Activated naive CD4-positive, alpha-beta T cell treated with anti-CD3 and anti-CD28 coated beads for 36 hours (primary cell): Measurements from ENCODE around the gene TBC1D25. TPM values are rescaled to one million over a fixed set of nuclear protein-coding genes. Genes with fewer than 3 reads are reported as not detected.
"Not testable (repeated sequence)": the region's sequence is repeated elsewhere in the genome, so short reads cannot be mapped to it uniquely, and the experiment has no call there.

Experiments used
- CTCF ChIA-PET: fragments of 350-600 bp; sonication (Branson Sonifier 250); formaldehyde crosslinking; loops from one replicate; lab custom pipeline; 2021; ENCODE audit warnings: antibody characterized with exemption; lab: Charles Lee
- DNase-seq: peaks from one replicate; pipeline ENCODE4 v3.0.0-alpha.2; 2020
- H3K27ac Mint-ChIP-seq: one replicate; pipeline ENCODE4 v1.8.0; 2021; ENCODE audit warnings: mild to moderate bottlenecking, mixed read lengths
- H3K27me3 Mint-ChIP-seq: one replicate; pipeline ENCODE4 v1.8.0; 2021; ENCODE audit warnings: low read depth, mixed read lengths
- H3K36me3 Mint-ChIP-seq: one replicate; pipeline ENCODE4 v1.8.0; 2021; ENCODE audit warnings: low read depth, mixed read lengths
- H3K4me1 Mint-ChIP-seq: one replicate; pipeline ENCODE4 v1.8.0; 2021; ENCODE audit warnings: low read depth, mixed read lengths
- H3K4me3 Mint-ChIP-seq: one replicate; pipeline ENCODE4 v1.8.0; 2021; ENCODE audit warnings: mild to moderate bottlenecking, moderate library complexity, mixed read lengths
- H3K9me3 Mint-ChIP-seq: one replicate; pipeline ENCODE4 v1.8.0; 2021; ENCODE audit warnings: mixed read lengths
- intact Hi-C: fragments of 100-400 bp; cut with micrococcal nuclease; formaldehyde crosslinking; loops from one replicate; pipeline ENCODE4 v1.15.1; 2023
- total RNA-seq, 2 experiments: library from RNA; stranded (reverse); gene quantifications; one replicate each; pipeline ENCODE4 v1.2.3, GENCODE V29; 2021

Gene TBC1D25
- total RNA-seq, 2 experiments from 2014 or later = 10.6 to 11.1 TPM

GRCh38 chrX:48508400-48509244 is 30.9 kb upstream of the TBC1D25 start, which contains the start of gene PORCN:
TSS of gene PORCN (plus strand) at chrX:48508992. CDS start at chrX:48509821, 829 bp downstream.
- DNase-seq = peak; percentile 77
- CTCF ChIA-PET = no interaction called here
- H3K36me3 Mint-ChIP-seq = no peaks in the 10 kb centered on the region
- intact Hi-C loops = loop anchor here (1.0 kb wide), 3 partner anchors 13 to 32 kb away; partner anchors contain the start of genes EBP, FTSJ1 and TBC1D25
- H3K27me3 Mint-ChIP-seq = no peaks in the 10 kb centered on the region
- H3K4me1 Mint-ChIP-seq = peaks cover 13% of the 10 kb centered on the region
- peak within 1 kb of the TSS; percentile 78 for H3K4me3 Mint-ChIP-seq
- H3K9me3 Mint-ChIP-seq = no peaks in the 10 kb centered on the region
- peak within 1 kb of the TSS; percentile 66 for H3K27ac Mint-ChIP-seq

GRCh38 chrX:48509245-48509590 is 30.3 kb upstream of the TBC1D25 start:
- Mint-ChIP-seq H3K27me3 (no peaks in the 10 kb centered on the region), H3K27ac (peak overlapping the region; percentile 66), H3K9me3 (no peaks in the 10 kb centered on the region), H3K4me3 (peak overlapping the region; percentile 78), H3K36me3 (no peaks in the 10 kb centered on the region), H3K4me1 (peaks cover 13% of the 10 kb centered on the region)
- CTCF ChIA-PET = no interaction called here
- intact Hi-C loops = no loop called here
- peak; percentile 13 for DNase-seq

- no peaks in the 10 kb centered on the region for H3K9me3 Mint-ChIP-seq
- no peaks in the 10 kb centered on the region for H3K27me3 Mint-ChIP-seq
- DNase-seq = no peak
- intact Hi-C loops = loop anchor here (5.0 kb wide), 1 partner anchor 427 kb away; no protein-coding TSS in a partner anchor
- peaks cover 13% of the 10 kb centered on the region for H3K4me1 Mint-ChIP-seq
- peak overlapping the region; percentile 66 for H3K27ac Mint-ChIP-seq
- no peaks in the 10 kb centered on the region for H3K36me3 Mint-ChIP-seq
- peak overlapping the region; percentile 78 for H3K4me3 Mint-ChIP-seq
- CTCF ChIA-PET = no interaction called here
These were observed 29.9 kb upstream of the TBC1D25 start for GRCh38 chrX:48509619-48510018.

- Mint-ChIP-seq H3K27me3 (no peaks in the 10 kb centered on the region), H3K27ac (no peak overlapping the region), H3K4me1 (peaks cover 13% of the 10 kb centered on the region), H3K36me3 (no peaks in the 10 kb centered on the region), H3K4me3 (no peak overlapping the region), H3K9me3 (no peaks in the 10 kb centered on the region)
- no peak for DNase-seq
- intact Hi-C loops = loop anchor here (5.0 kb wide), 1 partner anchor 429 kb away; no protein-coding TSS in a partner anchor
- CTCF ChIA-PET = no interaction called here
These were observed 28.0 kb upstream of the TBC1D25 start for GRCh38 chrX:48511560-48511959.

- no peak for DNase-seq
- Mint-ChIP-seq H3K36me3 (no peaks in the 10 kb centered on the region), H3K27me3 (no peaks in the 10 kb centered on the region), H3K27ac (no peak overlapping the region), H3K4me3 (no peak overlapping the region), H3K4me1 (peaks cover 13% of the 10 kb centered on the region), H3K9me3 (no peaks in the 10 kb centered on the region)
- intact Hi-C loops = loop anchor here (5.0 kb wide), 1 partner anchor 430 kb away; no protein-coding TSS in a partner anchor
- CTCF ChIA-PET = no interaction called here
These were observed 27.1 kb upstream of the TBC1D25 start for GRCh38 chrX:48512371-48512935.

GRCh38 chrX:48513670-48514069 is 25.8 kb upstream of the TBC1D25 start:
- H3K27ac Mint-ChIP-seq = no peak overlapping the region
- H3K9me3 Mint-ChIP-seq = no peaks in the 10 kb centered on the region
- intact Hi-C loops = loop anchor here (5.0 kb wide), 1 partner anchor 431 kb away; no protein-coding TSS in a partner anchor
- H3K4me1 Mint-ChIP-seq = peaks cover 8% of the 10 kb centered on the region
- CTCF ChIA-PET = no interaction called here
- no peak overlapping the region for H3K4me3 Mint-ChIP-seq
- no peaks in the 10 kb centered on the region for H3K36me3 Mint-ChIP-seq
- DNase-seq = no peak
- no peaks in the 10 kb centered on the region for H3K27me3 Mint-ChIP-seq

- Mint-ChIP-seq H3K9me3 (no peaks in the 10 kb centered on the region), H3K27ac (no peak overlapping the region), H3K4me1 (peaks cover 10% of the 10 kb centered on the region), H3K27me3 (no peaks in the 10 kb centered on the region), H3K36me3 (no peaks in the 10 kb centered on the region), H3K4me3 (no peak overlapping the region)
- intact Hi-C loops = loop anchor here (5.0 kb wide), 1 partner anchor 432 kb away; no protein-coding TSS in a partner anchor
- CTCF ChIA-PET = interaction anchor here (0.7 kb wide), 1 partner anchor 39 kb away, joined by 3 read pairs; no protein-coding TSS in a partner anchor
- no peak for DNase-seq
These were observed 25.2 kb upstream of the TBC1D25 start for GRCh38 chrX:48514126-48514806.

- Mint-ChIP-seq H3K9me3 (no peaks in the 10 kb centered on the region), H3K36me3 (no peaks in the 10 kb centered on the region), H3K4me1 (peaks cover 8% of the 10 kb centered on the region), H3K4me3 (no peak overlapping the region), H3K27me3 (no peaks in the 10 kb centered on the region), H3K27ac (no peak overlapping the region)
- no peak for DNase-seq
- intact Hi-C loops = loop anchor here (5.0 kb wide), 1 partner anchor 433 kb away; no protein-coding TSS in a partner anchor
- CTCF ChIA-PET = no interaction called here
These were observed 24.6 kb upstream of the TBC1D25 start for GRCh38 chrX:48514868-48515460.

- intact Hi-C loops = no loop called here
These were observed 23.7 kb upstream of the TBC1D25 start for GRCh38 chrX:48515842-48516241.

GRCh38 chrX:48516285-48516684 is 23.2 kb upstream of the TBC1D25 start:
- H3K36me3 Mint-ChIP-seq = no peaks in the 10 kb centered on the region
- DNase-seq = no peak
- H3K4me1 Mint-ChIP-seq = peaks cover 19% of the 10 kb centered on the region
- intact Hi-C loops = no loop called here
- CTCF ChIA-PET = no interaction called here
- no peaks in the 10 kb centered on the region for H3K9me3 Mint-ChIP-seq
- no peaks in the 10 kb centered on the region for H3K27me3 Mint-ChIP-seq
- H3K4me3 Mint-ChIP-seq = no peak overlapping the region
- H3K27ac Mint-ChIP-seq = no peak overlapping the region

More at GRCh38 chrX:48515842-48516241, 23.7 kb upstream of the TBC1D25 start:
- DNase-seq = no peak
- CTCF ChIA-PET = no interaction called here
- Mint-ChIP-seq H3K4me1 (peaks cover 14% of the 10 kb centered on the region), H3K9me3 (no peaks in the 10 kb centered on the region), H3K4me3 (no peak overlapping the region), H3K27ac (no peak overlapping the region), H3K27me3 (no peaks in the 10 kb centered on the region), H3K36me3 (no peaks in the 10 kb centered on the region)

- no peak overlapping the region for H3K4me3 Mint-ChIP-seq
- CTCF ChIA-PET = no interaction called here
- H3K4me1 Mint-ChIP-seq = peaks cover 19% of the 10 kb centered on the region
- H3K27me3 Mint-ChIP-seq = no peaks in the 10 kb centered on the region
- intact Hi-C loops = no loop called here
- no peaks in the 10 kb centered on the region for H3K36me3 Mint-ChIP-seq
- H3K9me3 Mint-ChIP-seq = no peaks in the 10 kb centered on the region
- DNase-seq = no peak
- H3K27ac Mint-ChIP-seq = no peak overlapping the region
These were observed 22.5 kb upstream of the TBC1D25 start for GRCh38 chrX:48516987-48517386.

- CTCF ChIA-PET, intact Hi-C loops, DNase-seq, H3K36me3 Mint-ChIP-seq, H3K27me3 Mint-ChIP-seq, H3K9me3 Mint-ChIP-seq, H3K4me3 Mint-ChIP-seq: not testable (repeated sequence)
- Mint-ChIP-seq H3K4me1 (peaks cover 23% of the 10 kb centered on the region), H3K27ac (peak overlapping the region; percentile 98)
These were observed 20.0 kb upstream of the TBC1D25 start for GRCh38 chrX:48519481-48519880.
